ENCODE results near the gene SMIM30. TPM values are rescaled to one million over a fixed set of nuclear protein-coding genes. Genes with fewer than 3 reads are reported as not detected.

Gene SMIM30
- total RNA-seq, 4 donors from 2014 or later, result 36.2 to 53.1 (median 44.0) TPM

- Histone ChIP-seq H3K4me3 (no peak overlapping the region), H3K27me3 (no peaks in the 10 kb centered on the region), H3K27ac (no peak overlapping the region), H3K36me3 (no peaks in the 10 kb centered on the region), H3K4me1 (no peaks in the 10 kb centered on the region), H3K9me3 (no peaks in the 10 kb centered on the region)
- ATAC-seq, result no peak
- TF ChIP-seq POLR2A (IDR thresholded peaks at IDR 0.05) (no peak), EP300 (IDR thresholded peaks at IDR 0.05) (no peak), POLR2AphosphoS5 (IDR thresholded peaks at IDR 0.05) (no peak), CTCF (IDR thresholded peaks at IDR 0.05) (no peak)
- 33 to 53% methylated on average over 3 of the region's 3 CpGs for WGBS, 2 donors (ENCODE audit: low coverage in 1 of 2)
Observed at GRCh38 chr7:113099284-113099919, 19.0 kb downstream of the SMIM30 start.

- 93 to 94% methylated on average over 3 of the region's 3 CpGs for WGBS, 2 donors (ENCODE audit: low coverage in 1 of 2)
- no peaks in the 10 kb centered on the region for H3K9me3 ChIP-seq
- no peak overlapping the region for H3K27ac ChIP-seq
- H3K36me3 ChIP-seq, result no peaks in the 10 kb centered on the region
- H3K4me1 ChIP-seq, result no peaks in the 10 kb centered on the region
- TF ChIP-seq CTCF (IDR thresholded peaks at IDR 0.05), result no peak
- TF ChIP-seq POLR2A (IDR thresholded peaks at IDR 0.05), result no peak
- no peak for TF ChIP-seq POLR2AphosphoS5 (IDR thresholded peaks at IDR 0.05)
- TF ChIP-seq EP300 (IDR thresholded peaks at IDR 0.05), result no peak
- no peak for ATAC-seq
- H3K27me3 ChIP-seq, result no peaks in the 10 kb centered on the region
- H3K4me3 ChIP-seq, result no peak overlapping the region
Observed at GRCh38 chr7:113094517-113095249, 23.7 kb downstream of the SMIM30 start.

GRCh38 chr7:113093561-113093960 lies 24.8 kb downstream of the SMIM30 start:
- H3K27me3 ChIP-seq, result no peaks in the 10 kb centered on the region

GRCh38 chr7:113092762-113093161 lies 25.6 kb downstream of the SMIM30 start:
- ATAC-seq, result no peak
- H3K36me3 ChIP-seq, result no peaks in the 10 kb centered on the region
- H3K4me3 ChIP-seq, result no peak overlapping the region
- 57 to 60% methylated on average over 1 of the region's 1 CpG for WGBS, 2 donors (ENCODE audit: low coverage in 1 of 2)
- no peaks in the 10 kb centered on the region for H3K27me3 ChIP-seq
- no peaks in the 10 kb centered on the region for H3K4me1 ChIP-seq
- TF ChIP-seq EP300 (IDR thresholded peaks at IDR 0.05) (no peak), POLR2A (IDR thresholded peaks at IDR 0.05) (no peak), CTCF (IDR thresholded peaks at IDR 0.05) (no peak), POLR2AphosphoS5 (IDR thresholded peaks at IDR 0.05) (no peak)
- no peak overlapping the region for H3K27ac ChIP-seq
- no peaks in the 10 kb centered on the region for H3K9me3 ChIP-seq

More at GRCh38 chr7:113093561-113093960, 24.8 kb downstream of the SMIM30 start:
- no peak overlapping the region for H3K4me3 ChIP-seq
- TF ChIP-seq POLR2AphosphoS5 (IDR thresholded peaks at IDR 0.05) (no peak), CTCF (IDR thresholded peaks at IDR 0.05) (no peak), EP300 (IDR thresholded peaks at IDR 0.05) (no peak), POLR2A (IDR thresholded peaks at IDR 0.05) (no peak)
- H3K9me3 ChIP-seq, result no peaks in the 10 kb centered on the region
- H3K4me1 ChIP-seq, result no peaks in the 10 kb centered on the region
- WGBS, 2 donors (ENCODE audit: low coverage in 1 of 2), result 54 to 83% methylated on average over 1 of the region's 1 CpG
- no peak for ATAC-seq
- H3K27ac ChIP-seq, result no peak overlapping the region
- H3K36me3 ChIP-seq, result no peaks in the 10 kb centered on the region

Measured in gastroesophageal sphincter (tissue), 4 donors.